SJSA1 (cell line): Measurements from ENCODE around the gene LARP4. TPM values are rescaled to one million over a fixed set of nuclear protein-coding genes. Genes with fewer than 3 reads are reported as not detected.
"Not testable (repeated sequence)": the region's sequence is repeated elsewhere in the genome, so short reads cannot be mapped to it uniquely, and the experiment has no call there.

ENCODE experiments used
- DNase-seq, 2 experiments: peaks; one replicate each; pipeline ENCODE4 v3.0.0-alpha.2; 2015 to 2020; ENCODE audit warnings: low spot score in 2 of 2, low read depth in 1 of 2
- H3K27ac ChIP-seq: fragments of 250-450 bp; sonication (Bioruptor Pico); 2 replicates; pipeline ENCODE4 v1.5.1; 2020; ENCODE audit warnings: mild to moderate bottlenecking, moderate library complexity
- H3K27me3 ChIP-seq: fragments of 250-450 bp; sonication (Bioruptor Pico); replicated peaks from 2 replicates; pipeline ENCODE4 v1.5.1; 2020; ENCODE audit warnings: mild to moderate bottlenecking, moderate library complexity
- H3K36me3 ChIP-seq: fragments of 250-450 bp; sonication (Bioruptor Pico); 2 replicates; pipeline ENCODE4 v1.5.1; 2020; ENCODE audit warnings: mild to moderate bottlenecking
- H3K4me1 ChIP-seq: fragments of 250-450 bp; sonication (Bioruptor Pico); replicated peaks from 2 replicates; pipeline ENCODE4 v1.6.1; 2021; ENCODE audit warnings: mild to moderate bottlenecking
- H3K4me3 ChIP-seq: fragments of 250-450 bp; sonication (Bioruptor Pico); 2 replicates; pipeline ENCODE4 v1.5.1; 2020; ENCODE audit warnings: mild to moderate bottlenecking
- H3K9me3 ChIP-seq: fragments of 250-450 bp; sonication (Bioruptor Pico); replicated peaks from 2 replicates; pipeline ENCODE4 v1.5.1; 2020; ENCODE audit warnings: mild to moderate bottlenecking
- total RNA-seq: library from RNA; depleted of rRNA; stranded (reverse); fragments of >200 nt; shearing (Covaris generic); gene quantifications from 2 replicates; pipeline ENCODE4 v1.2.3, GENCODE V29; 2014

The LARP4 gene
- total RNA-seq, 1 experiment from 2014 or later, result 38.1 TPM

- H3K4me1 ChIP-seq, result peaks cover 15% of the 10 kb centered on the region
- no peak overlapping the region for H3K4me3 ChIP-seq
- no peaks in the 10 kb centered on the region for H3K36me3 ChIP-seq
- DNase-seq, result no peak
- no peak overlapping the region for H3K27ac ChIP-seq
- H3K27me3 ChIP-seq, result no peaks in the 10 kb centered on the region
- no peaks in the 10 kb centered on the region for H3K9me3 ChIP-seq
These were observed 12.7 kb upstream of the LARP4 start for GRCh38 chr12:50387972-50388478.

DNA sequence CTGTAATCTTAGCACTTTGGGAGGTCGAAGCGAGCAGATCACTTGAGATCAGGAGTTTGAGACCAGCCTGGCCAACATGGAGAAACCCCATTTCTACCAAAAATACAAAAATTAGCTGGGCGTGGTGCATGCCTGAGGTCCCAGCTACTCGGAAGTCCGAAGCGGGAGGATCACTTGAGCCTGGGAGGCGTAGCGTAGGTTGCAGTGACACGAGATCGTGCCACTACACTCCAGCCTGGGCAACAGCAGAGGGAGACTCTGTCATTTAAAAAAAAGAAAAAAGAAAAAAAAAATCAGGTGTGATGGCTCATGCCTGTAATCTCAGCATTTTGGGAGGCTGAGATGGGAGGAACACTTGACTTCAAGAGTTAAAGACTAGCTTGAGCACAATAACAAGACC lies 11.9 kb upstream of the LARP4 start:
- H3K27ac ChIP-seq, H3K36me3 ChIP-seq, H3K9me3 ChIP-seq, DNase-seq, H3K4me3 ChIP-seq, H3K27me3 ChIP-seq: not testable (repeated sequence)
- peaks cover 15% of the 10 kb centered on the region for H3K4me1 ChIP-seq

GRCh38 chr12:50390316-50390741 lies 10.4 kb upstream of the LARP4 start:
- Histone ChIP-seq H3K4me1 (peaks cover 19% of the 10 kb centered on the region), H3K4me3 (no peak overlapping the region), H3K36me3 (no peaks in the 10 kb centered on the region), H3K9me3 (no peaks in the 10 kb centered on the region), H3K27ac (peak overlapping the region; percentile 52), H3K27me3 (no peaks in the 10 kb centered on the region)
- peak in 1 of 2 experiments; percentile 65 for DNase-seq

DNA sequence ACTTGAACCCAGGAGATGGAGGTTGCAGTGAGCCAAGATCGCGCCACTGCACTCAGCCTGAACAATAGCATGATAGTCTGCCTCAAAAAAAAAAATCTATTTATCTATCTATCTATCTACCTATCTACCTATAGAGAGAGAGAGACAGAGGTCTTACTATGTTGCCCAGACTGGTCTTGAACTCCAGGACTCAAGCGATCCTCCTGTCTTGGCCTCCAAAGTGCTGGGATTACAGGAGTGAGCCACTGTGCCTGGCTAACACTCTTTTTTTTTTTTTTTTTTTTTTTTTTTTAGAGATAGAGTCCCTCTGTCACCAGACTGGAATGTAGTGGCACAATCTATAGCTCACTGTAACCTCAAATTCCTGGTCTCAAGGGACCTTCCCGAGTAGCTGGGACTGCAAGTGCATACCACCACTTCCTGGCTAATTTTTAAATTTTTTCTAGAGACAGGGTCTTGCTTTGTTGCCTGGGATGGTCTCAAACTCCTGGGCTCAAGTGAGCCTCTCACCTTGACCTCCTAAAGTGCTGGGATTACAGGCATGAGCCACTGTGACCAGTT lies 6.1 kb upstream of the LARP4 start:
- DNase-seq, result no peak
- Histone ChIP-seq H3K4me1 (peaks cover 28% of the 10 kb centered on the region), H3K27me3 (no peaks in the 10 kb centered on the region), H3K27ac (0 out of 2 replicates have a peak overlapping the region, but pooled peaks have one; percentile 9), H3K36me3 (no peaks in the 10 kb centered on the region), H3K4me3 (no peak overlapping the region), H3K9me3 (no peaks in the 10 kb centered on the region)

GRCh38 chr12:50397117-50397650 lies 3.5 kb upstream of the LARP4 start:
- H3K4me1 ChIP-seq, result peaks cover 13% of the 10 kb centered on the region
- no peaks in the 10 kb centered on the region for H3K9me3 ChIP-seq
- no peak overlapping the region for H3K27ac ChIP-seq
- H3K4me3 ChIP-seq, result no peak overlapping the region
- no peaks in the 10 kb centered on the region for H3K36me3 ChIP-seq
- H3K27me3 ChIP-seq, result no peaks in the 10 kb centered on the region
- DNase-seq, result no peak

DNA sequence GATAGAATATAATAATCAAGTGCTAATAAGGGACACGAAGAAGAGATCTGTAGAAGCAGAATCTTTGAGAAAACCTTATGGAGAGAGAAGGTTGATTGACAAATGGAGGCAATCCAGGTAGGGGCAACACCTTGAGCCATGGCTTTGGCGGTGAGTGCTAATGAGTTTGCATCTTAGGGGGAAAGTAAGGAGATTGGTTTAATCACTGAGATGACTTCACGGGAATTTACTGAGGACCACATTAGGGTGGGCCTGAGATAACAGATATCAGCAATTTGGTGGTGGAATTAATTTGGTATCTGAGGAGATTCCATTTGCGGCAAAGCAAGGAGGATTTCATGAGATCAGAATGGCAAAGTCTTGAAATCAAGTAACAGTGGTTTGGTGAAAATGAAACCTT lies 1.8 kb upstream of the LARP4 start:
- Histone ChIP-seq H3K27ac (no peak overlapping the region), H3K4me1 (peaks cover 22% of the 10 kb centered on the region), H3K27me3 (no peaks in the 10 kb centered on the region), H3K36me3 (no peaks in the 10 kb centered on the region), H3K9me3 (no peaks in the 10 kb centered on the region), H3K4me3 (no peak overlapping the region)
- DNase-seq, result no peak

GRCh38 chr12:50400104-50400637 lies 514 bp upstream of the LARP4 start:
- peak overlapping the region; percentile 68 for H3K4me3 ChIP-seq
- H3K36me3 ChIP-seq, result no peaks in the 10 kb centered on the region
- peak overlapping the region; percentile 55 for H3K27ac ChIP-seq
- H3K4me1 ChIP-seq, result peaks cover 25% of the 10 kb centered on the region
- no peaks in the 10 kb centered on the region for H3K9me3 ChIP-seq
- DNase-seq, result no peak
- H3K27me3 ChIP-seq, result no peaks in the 10 kb centered on the region

DNA sequence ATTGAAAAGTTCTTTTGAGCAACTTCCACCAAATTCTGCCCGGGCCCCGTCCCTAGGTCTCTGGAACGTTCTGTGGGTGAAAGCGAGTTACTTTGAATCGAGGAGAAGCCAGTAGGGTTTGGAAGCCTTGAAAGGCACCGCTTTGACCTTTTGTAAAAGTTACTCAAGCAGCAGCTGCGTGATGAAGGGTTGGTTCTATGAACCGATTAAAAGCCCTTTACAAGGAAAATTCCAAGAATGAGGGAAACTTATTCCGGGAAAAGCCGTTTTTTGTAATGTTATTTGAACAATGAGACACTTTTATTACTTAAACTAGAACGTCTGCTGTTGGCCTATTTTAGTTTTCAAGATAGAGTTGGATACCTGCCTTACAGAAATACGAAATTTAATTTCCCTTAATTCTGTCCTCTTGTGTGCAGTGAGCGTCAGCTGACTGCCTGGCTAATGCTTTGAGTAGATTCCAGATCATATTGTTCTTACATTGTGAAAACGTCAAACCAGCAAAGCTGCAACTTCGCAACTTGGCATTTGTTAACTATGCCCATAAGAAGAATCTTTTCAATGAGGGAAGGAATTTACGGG lies 906 bp downstream of the LARP4 start:
- DNase-seq, result no peak

GRCh38 chr12:50402264-50403000 lies 1.7 kb downstream of the LARP4 start:
- Histone ChIP-seq H3K27me3 (no peaks in the 10 kb centered on the region), H3K36me3 (no peaks in the 10 kb centered on the region), H3K4me3 (peak overlapping the region; percentile 68), H3K4me1 (peaks cover 16% of the 10 kb centered on the region), H3K27ac (peak overlapping the region; percentile 4), H3K9me3 (no peaks in the 10 kb centered on the region)
- peak in 1 of 2 experiments; percentile 24 for DNase-seq

More for the DNA sequence above, 906 bp downstream of the LARP4 start:
- Histone ChIP-seq H3K36me3 (no peaks in the 10 kb centered on the region), H3K4me3 (peak overlapping the region; percentile 68), H3K9me3 (no peaks in the 10 kb centered on the region), H3K27me3 (no peaks in the 10 kb centered on the region), H3K27ac (peak overlapping the region; percentile 4), H3K4me1 (peaks cover 18% of the 10 kb centered on the region)

DNA sequence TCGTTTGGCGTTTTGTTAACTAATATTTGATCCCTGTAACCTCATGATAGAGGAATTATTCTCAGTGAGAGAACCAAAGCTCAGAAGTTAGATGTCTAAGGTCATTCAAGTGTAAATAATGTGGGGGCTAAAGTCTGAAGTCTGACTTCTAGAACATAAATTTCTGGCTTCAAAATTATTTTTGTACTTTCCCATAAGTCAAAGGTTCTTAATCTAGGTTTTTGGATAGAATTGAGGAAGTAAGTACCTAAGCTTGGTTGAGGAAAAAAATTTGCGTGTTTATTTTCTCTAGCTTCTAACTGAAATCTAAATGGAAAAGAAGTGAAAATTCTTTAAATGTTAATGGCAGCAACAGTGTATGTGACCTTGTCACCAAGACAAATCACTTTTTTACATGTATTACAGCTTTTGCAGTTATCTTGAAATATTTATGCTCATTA lies 2.3 kb downstream of the LARP4 start:
- no peak for DNase-seq
- Histone ChIP-seq H3K4me1 (peaks cover 16% of the 10 kb centered on the region), H3K27me3 (no peaks in the 10 kb centered on the region), H3K36me3 (0 out of 2 replicates have a peak, but pooled peaks cover 3% of the 10 kb centered on the region), H3K9me3 (no peaks in the 10 kb centered on the region), H3K27ac (peak overlapping the region; percentile 4), H3K4me3 (peak overlapping the region; percentile 68; the same call in 1 of the 2 replicates)

DNA sequence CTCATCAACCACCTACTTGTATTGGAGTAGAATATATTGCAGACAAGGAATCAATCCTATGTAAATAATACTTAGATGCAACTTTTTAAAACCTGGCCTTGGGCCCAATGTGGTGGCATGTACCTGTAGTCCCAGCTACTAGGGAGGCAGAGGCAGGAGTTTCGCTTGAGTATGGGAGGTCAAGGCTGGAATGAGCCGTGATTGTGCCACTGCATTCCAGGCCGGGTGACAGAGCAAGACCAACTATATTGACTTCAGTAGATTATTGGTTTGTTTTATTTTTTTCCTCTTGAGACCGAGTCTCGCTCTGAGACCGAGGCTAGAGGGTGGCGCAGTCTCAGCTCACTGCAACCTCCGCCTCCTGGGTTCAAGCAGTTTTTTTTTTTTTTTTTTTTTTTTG lies 3.6 kb downstream of the LARP4 start:
- H3K4me3 ChIP-seq, result no peak overlapping the region
- H3K4me1 ChIP-seq, result peaks cover 16% of the 10 kb centered on the region
- no peak for DNase-seq
- H3K9me3 ChIP-seq, result no peaks in the 10 kb centered on the region
- H3K36me3 ChIP-seq, result 0 out of 2 replicates have a peak, but pooled peaks cover 9% of the 10 kb centered on the region
- no peaks in the 10 kb centered on the region for H3K27me3 ChIP-seq
- no peak overlapping the region for H3K27ac ChIP-seq

- H3K27me3 ChIP-seq, result no peaks in the 10 kb centered on the region
- no peaks in the 10 kb centered on the region for H3K9me3 ChIP-seq
- H3K4me3 ChIP-seq, result no peak overlapping the region
- H3K36me3 ChIP-seq, result peaks cover 26% of the 10 kb centered on the region
- H3K27ac ChIP-seq, result no peak overlapping the region
- no peak for DNase-seq
- no peaks in the 10 kb centered on the region for H3K4me1 ChIP-seq
These were observed 10.5 kb downstream of the LARP4 start for GRCh38 chr12:50411051-50411660.

- H3K27me3 ChIP-seq, result no peaks in the 10 kb centered on the region
- no peaks in the 10 kb centered on the region for H3K9me3 ChIP-seq
- no peak for DNase-seq
- H3K4me3 ChIP-seq, result no peak overlapping the region
- peaks cover 40% of the 10 kb centered on the region for H3K36me3 ChIP-seq
- no peaks in the 10 kb centered on the region for H3K4me1 ChIP-seq
- no peak overlapping the region for H3K27ac ChIP-seq
These were observed 15.3 kb downstream of the LARP4 start for GRCh38 chr12:50415899-50416479.
